CD4-positive, alpha-beta T cell treated with Interleukin-6 at 100 ng/mL for 8 hours (primary cell): ENCODE measurements around the gene RAB34.
"Not testable (repeated sequence)": the region's sequence is repeated elsewhere in the genome, so short reads cannot be mapped to it uniquely, and the experiment has no call there.

ENCODE experiments used
- DNase-seq: peaks from one replicate; pipeline ENCODE4 v3.0.0-alpha.2; 2020; ENCODE audit warnings: mixed read lengths, low spot score

The RAB34 gene

GRCh38 chr17:28726627-28727491, 9.2 kb upstream of the RAB34 start:
- DNase-seq: peak; percentile 90

- DNase-seq: peak; percentile 59
These were observed 8.6 kb upstream of the RAB34 start, which contains the start of gene TLCD1 for GRCh38 chr17:28726226-28726626. TLCD1 (minus strand) TSS chr17:28726233; CDS start chr17:28726097, 136 bp downstream.

DNA sequence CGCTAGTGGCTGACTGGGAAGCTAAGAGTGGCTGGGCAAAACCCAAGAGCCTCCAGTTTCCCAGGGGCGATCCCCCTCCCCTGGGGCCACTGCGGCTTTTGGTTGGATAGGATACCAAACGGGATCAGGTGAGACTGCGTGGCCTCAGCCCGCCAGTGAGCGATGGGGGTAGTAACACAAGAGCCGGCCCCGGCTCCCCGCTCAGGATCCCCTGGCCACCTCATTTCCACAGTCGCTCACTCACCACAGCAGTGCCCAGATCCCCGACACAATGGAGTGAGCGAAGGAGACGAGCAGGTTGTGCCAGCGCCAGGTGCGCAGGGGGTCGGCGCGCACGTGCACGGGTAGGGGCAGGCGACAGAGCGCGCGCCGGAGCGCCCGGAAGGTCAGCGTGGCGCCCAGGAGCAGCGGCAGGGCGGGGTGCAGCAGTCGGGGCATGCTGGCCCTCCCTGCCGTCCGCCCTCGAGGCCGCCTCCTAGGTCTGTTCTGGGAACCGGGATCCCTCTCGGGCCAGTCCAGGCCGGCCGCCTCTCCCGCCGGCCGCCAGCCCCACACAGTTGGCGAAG, 8.1 kb upstream of the RAB34 start:
- no peak for DNase-seq

DNA sequence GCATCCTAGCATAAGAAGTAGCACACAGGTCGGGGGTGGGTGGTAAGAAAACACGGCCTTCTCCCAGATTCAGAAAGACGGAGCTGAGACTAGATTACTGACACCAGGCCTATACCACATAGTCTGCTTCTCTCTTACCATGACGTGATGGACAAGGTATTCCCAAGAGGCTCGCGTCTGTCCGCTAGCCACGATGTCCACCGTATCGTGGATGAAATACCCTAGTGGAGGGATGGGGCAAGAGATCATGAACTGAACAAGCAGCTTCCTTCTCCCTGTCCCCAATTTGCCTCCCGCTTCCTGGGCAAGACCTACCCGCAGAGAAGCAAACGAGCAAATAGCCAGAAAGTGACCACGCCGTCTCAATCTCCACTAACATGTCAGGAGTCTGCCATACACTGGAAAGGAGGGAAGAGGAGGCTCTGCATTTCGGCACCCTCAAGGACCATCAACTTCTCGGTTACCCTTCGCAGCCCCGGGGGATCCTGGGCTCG, 7.5 kb upstream of the RAB34 start:
- no peak for DNase-seq

DNA sequence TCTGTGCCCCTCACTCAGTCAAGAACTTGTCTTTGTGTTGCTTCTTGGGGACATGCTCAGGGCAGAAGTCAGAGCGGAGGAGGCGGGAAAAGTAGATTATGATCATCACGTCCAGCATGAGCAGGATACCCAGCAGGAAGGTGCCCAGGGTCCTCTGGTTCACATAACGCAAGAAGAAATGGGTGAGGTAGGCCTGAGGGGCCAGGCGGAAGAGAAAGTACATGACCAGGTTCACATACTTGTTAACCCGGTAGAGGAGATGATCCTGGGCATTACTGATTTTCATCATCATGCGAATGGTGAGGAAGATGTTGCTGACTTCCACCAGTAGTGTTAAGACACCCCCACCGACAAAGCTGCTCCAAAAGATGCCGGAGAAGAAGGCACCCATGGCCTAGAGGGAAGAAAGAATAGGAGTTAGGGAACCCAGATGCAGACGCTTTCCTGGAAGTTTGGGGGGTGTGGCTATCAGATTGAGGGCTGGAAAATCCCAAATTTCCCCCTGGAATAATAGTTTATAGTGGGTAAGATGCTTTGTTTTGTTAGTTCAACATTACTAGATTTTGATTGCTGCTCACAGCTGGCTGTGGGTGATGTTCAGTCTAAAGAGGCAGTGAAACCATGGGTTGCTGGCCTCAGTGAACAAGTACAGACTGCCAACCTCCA, 7.0 kb upstream of the RAB34 start:
- no peak for DNase-seq

DNA sequence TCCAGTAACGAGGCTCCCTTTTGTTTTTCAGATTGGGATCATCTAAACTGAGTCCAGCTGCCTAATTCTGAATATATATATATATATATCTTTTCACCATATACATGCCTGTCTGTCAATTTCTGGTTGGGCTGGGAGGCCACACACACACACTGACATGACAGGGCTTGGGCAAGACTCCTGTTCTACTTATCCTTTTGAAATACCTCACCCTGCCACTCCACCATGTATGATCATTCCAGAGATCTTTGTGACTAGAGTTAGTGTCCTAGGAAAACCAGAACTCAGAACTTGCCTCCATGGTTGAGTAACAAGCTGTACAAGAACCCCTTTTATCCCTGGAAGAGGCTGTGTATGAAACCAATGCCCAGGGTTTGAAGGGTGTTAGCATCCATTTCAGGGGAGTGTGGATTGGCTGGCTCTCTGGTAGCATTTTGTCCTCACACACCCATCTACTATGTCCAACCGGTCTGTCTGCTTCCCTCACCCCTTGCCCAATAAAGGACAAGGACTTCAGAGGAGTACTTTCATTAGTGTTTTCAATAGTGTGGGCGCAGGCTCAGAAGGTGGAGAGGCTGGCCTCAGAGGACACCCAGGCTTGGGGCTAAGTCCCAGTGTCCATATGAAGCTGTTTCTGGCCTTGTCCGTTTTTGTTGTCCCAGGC, 6.3 kb upstream of the RAB34 start:
- DNase-seq: not testable (repeated sequence)

DNA sequence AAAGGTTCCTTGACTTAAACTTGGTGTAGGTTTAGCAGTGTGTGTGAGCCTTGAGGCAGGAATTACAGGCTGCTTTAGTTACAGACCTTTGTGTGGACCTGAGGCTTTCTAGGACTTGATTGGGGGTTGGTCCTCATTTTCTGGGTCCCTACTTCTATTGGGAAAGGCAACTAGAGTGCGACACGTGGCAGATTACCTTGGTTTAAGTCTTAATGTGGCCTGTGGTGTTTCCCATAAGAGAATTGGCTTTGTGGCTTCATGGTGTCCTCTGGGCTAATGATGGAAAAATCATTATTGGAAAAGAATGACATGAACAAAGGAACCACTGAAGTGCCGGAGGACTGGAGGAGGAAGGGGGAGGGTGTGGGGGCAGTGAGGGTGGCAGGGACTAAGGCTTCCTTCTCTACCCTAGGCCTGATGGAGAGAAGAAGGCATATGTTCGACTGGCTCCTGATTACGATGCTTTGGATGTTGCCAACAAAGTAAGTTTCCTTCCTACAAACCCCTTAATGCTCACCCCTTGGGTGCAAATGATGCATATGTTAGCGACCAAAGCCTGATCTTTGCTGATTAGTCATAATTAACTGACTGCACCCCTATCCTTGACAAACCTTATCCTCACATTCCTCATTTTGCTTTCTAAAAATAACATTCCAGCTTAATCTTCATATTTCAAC, 5.6 kb upstream of the RAB34 start:
- DNase-seq: no peak

DNA sequence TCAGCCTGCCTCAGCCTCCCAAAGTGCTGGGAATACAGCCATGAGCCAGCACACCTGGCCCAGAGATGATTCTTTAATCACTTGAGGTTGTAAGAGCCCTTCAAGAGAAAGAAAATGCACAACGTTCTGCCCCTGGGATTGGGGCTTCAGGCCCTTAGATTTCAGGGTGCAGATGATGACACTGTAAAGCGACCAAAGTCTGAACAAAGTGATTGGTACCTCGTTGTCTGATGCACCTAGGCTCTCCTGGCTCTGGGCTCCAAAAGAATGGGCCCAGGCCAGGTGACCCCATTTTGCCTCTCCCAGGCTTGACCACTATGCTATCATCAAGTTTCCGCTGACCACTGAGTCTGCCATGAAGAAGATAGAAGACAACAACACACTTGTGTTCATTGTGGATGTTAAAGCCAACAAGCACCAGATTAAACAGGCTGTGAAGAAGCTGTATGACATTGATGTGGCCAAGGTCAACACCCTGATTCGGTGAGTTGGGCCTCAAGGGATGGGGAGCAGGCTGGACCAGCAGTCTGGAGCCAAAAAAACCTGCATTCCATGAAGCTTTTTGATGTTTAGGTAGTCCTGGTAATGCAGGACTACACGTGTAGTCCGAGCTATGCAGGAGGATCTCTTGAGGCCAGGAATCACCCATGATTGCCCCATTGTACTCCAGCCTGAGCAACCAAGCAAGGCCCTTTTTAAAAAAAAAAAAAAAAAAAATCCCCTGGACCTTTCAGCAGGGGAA, 4.9 kb upstream of the RAB34 start:
- no peak for DNase-seq

DNA sequence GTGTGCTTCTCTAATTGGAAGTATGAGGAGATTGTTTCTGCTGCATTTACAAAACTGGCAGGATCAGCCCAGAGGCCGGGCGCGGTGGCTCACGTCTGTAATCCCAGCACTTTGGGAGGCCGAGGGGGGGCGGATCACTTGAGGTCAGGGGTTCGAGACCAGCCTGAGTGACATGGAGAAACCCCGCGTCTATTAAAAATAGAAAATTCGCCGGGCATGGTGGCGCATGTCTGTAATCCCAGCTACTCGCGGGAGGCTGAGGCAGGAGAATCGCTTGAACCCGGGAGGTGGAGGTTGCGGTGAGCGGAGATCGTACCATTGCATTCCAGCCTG, 3.3 kb upstream of the RAB34 start:
- not testable (repeated sequence) for DNase-seq

GRCh38 chr17:28720247-28720996, 2.8 kb upstream of the RAB34 start:
- DNase-seq: no peak

DNA sequence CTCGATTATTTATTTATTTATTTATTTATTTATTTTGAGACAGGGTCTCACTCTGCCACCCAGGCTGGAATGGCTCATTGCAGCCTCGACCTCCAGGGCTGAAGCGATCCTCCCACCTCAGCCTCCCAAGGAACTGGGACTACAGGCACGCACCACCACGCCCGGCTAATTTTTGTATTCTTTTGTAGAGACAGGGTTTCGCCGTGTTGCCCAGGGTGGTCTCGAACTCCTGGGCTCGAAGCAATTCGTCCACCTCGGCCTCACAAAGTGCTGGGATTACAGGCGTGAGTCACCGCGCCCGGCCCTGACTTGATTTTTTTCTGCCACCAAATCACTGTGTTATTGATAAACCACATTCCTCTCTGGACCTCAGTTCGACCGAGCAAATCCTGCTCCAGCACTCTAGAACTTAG, 1.4 kb upstream of the RAB34 start:
- DNase-seq: no peak

DNA sequence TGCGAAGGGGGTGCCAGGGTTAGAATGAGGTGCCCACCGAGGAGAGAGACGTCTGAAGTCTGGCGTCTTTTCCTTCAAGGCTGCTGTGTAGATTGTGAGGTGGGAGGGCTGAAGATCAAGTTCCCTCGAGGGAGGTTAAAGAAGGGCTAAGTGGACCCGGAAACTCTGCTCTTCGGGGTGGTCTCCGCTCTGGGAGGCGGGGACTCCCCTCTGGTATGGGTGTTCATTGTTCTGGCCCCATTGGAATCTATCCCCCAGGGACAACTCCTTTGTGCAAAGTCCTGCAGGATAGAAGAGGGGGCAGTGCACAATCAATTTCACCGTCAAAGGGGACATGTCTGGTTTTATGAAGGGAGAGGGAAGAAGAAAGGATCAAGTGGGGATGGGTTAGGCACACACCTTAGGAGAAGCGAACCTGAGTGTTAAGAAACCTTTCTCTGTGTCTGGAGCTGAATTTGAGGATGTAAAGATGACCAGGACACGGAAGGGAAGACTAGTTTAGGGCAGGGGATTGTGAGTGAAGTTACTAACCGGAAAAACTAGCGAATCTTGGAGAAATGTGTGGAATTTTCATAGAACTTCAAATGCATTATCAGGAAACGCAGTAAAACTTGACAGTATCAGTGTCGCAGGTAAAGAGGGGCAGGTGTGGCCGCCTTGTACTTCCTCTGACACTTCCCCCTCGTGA, 809 bp upstream of the RAB34 start:
- DNase-seq: no peak

DNA sequence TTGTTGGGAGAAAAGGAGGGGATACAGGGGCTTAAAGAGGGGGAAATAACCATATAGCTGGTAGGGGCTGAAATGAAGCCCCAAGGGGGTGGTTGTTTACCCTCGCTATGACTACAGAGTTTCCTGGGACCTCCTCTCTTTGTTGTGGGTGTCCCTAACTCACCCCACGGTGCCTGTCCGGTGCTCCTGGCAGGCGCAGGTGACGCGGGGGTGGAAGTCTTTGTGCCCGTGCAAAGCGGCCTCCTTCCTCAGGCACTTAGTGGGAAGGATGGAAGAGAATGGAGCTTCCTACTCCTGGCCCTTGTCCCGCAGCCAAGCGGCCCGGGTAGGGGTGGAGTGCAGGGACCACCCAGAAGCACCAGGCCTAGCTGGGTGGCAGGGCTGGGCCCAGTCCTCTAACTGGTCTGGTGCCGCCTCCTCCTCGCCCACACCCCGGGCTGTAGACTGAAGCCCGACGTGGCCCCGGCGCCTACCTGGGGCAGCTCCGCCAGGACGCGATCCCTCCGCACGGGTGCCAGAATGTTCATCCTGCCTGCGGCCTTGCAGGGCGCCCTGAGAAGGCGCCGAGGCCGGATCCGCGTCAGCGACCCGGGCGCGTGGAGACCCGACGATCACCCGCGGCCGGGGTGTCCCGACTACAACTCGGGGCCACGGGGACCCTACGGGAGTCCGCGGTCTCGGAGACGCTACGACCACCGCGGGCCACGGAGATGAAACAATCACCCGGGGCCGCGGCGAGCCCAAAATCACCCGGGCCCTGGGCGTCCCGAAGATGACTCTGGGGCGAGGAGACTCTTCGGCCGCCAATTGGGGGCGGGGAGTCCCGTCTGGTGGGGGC, 709 bp downstream of the RAB34 start:
- no peak for DNase-seq

DNA sequence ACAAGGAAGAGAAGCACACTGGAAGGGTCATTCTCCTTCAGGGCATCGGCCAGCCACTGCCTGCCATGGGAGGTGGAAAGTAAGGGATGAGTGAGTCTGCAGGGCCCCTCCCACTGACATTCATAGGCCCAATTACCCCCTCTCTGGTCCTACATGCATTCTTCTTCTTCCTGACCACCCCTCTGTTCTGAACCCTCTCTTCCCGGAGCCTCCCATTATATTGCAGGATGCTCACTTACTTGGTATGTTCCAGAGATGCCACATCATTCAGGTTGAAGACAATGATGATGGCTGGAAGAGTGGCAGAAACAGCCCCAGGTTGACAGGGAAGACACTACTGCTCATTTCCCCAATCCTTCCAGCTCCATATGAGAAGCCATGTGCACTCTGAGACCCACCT, 2.5 kb downstream of the RAB34 start:
- DNase-seq: no peak

DNA sequence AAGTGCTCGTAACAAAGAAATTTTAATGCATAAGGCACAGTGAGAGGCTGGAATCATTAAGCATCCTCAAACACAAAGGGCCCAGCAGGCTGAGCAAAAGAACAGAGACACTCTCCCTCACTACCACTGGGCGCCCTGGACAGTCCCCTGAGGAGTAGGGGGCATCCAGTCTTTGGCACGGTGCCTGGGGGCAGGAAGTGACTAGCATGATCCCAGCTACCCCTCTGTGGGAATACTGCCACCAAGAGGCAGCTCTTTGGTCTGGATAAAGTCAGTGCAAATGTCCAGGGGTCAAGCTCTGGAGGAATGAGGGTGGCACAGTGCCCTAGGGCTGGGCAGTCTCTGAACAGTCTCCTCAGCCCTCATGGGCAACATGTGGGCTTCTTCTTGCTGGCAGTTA, 3.4 kb downstream of the RAB34 start:
- no peak for DNase-seq

GRCh38 chr17:28712705-28713415, 4.8 kb downstream of the RAB34 start:
- no peak for DNase-seq

GRCh38 chr17:28712032-28712704, 5.5 kb downstream of the RAB34 start:
- DNase-seq: peak; percentile 63

GRCh38 chr17:28711723-28712031, 6.0 kb downstream of the RAB34 start, which contains the start of gene PROCA1:
PROCA1 (minus strand) TSS chr17:28711888; CDS start chr17:28711660, 228 bp downstream.
- no peak for DNase-seq
